GM23338 (cell line): Measurements from ENCODE around the gene ATP6V1F. TPM values are rescaled to one million over a fixed set of nuclear protein-coding genes. Genes with fewer than 3 reads are reported as not detected.

Experiments
- ATAC-seq: fragments of 200-7000 bp; cut with Tn5 transposase; 3 replicates; pipeline ENCODE4 v1.9.1; 2020
- DNase-seq: peaks from one replicate; pipeline ENCODE4 v3.0.0-alpha.2; 2015; ENCODE audit warnings: low spot score
- H2AFZ ChIP-seq: fragments of 200-600 bp; sonication (generic); 2 replicates; pipeline ENCODE4 v1.8.0; 2016; ENCODE audit warnings: antibody characterized with exemption, mild to moderate bottlenecking, moderate library complexity
- H3F3A ChIP-seq: fragments of 200-600 bp; sonication (generic); replicated peaks from 2 replicates; pipeline ENCODE4 v1.8.0; 2017; ENCODE audit warnings: antibody characterized with exemption, mixed run types, low read depth
- H3K27ac ChIP-seq: fragments of 200-600 bp; sonication (generic); 2 replicates; pipeline ENCODE4 v1.6.1; 2016; ENCODE audit warnings: low read depth
- H3K27me3 ChIP-seq: fragments of 200-600 bp; sonication (generic); 2 replicates; pipeline ENCODE4 v1.8.0; 2016; ENCODE audit warnings: mild to moderate bottlenecking, mixed run types, moderate library complexity; ENCODE audit not compliant: insufficient read depth
- H3K36me3 ChIP-seq: fragments of 200-600 bp; sonication (generic); 2 replicates; pipeline ENCODE4 v1.8.0; 2016; ENCODE audit warnings: mild to moderate bottlenecking; ENCODE audit not compliant: insufficient read depth
- H3K4me1 ChIP-seq: fragments of 200-600 bp; sonication (generic); 2 replicates; pipeline ENCODE4 v1.8.0; 2016; ENCODE audit warnings: mild to moderate bottlenecking, moderate library complexity; ENCODE audit not compliant: insufficient read depth
- H3K4me2 ChIP-seq: fragments of 200-600 bp; sonication (generic); 2 replicates; pipeline ENCODE4 v1.7.1; 2017; ENCODE audit warnings: mixed run types
- H3K4me3 ChIP-seq: fragments of 200-600 bp; sonication (generic); 2 replicates; pipeline ENCODE4 v1.6.1; 2016; ENCODE audit warnings: mixed run types
- H3K79me2 ChIP-seq: fragments of 200-600 bp; sonication (generic); replicated peaks from 2 replicates; pipeline ENCODE4 v1.8.0; 2017; ENCODE audit warnings: mild to moderate bottlenecking; ENCODE audit not compliant: insufficient read depth
- H3K9me2 ChIP-seq: fragments of 200-600 bp; sonication (generic); 2 replicates; pipeline ENCODE4 v1.8.0; 2017; ENCODE audit not compliant: insufficient read depth
- H4K20me1 ChIP-seq: fragments of 200-600 bp; sonication (generic); replicated peaks from 2 replicates; pipeline ENCODE4 v1.8.0; 2017; ENCODE audit warnings: mild to moderate bottlenecking; ENCODE audit not compliant: insufficient read depth
- H3K27ac Mint-ChIP-seq: 2 replicates; pipeline ENCODE4 v1.8.0; 2020; ENCODE audit warnings: inconsistent platforms, mild to moderate bottlenecking, moderate library complexity, mixed read lengths
- H3K27me3 Mint-ChIP-seq: 3 replicates; pipeline ENCODE4 v1.8.0; 2022; ENCODE audit warnings: low read depth, mild to moderate bottlenecking, moderate library complexity, mixed read lengths, inconsistent platforms; ENCODE audit not compliant: insufficient read depth, poor library complexity
- H3K36me3 Mint-ChIP-seq: 3 replicates; pipeline ENCODE4 v1.8.0; 2021; ENCODE audit warnings: low read depth, mild to moderate bottlenecking, inconsistent platforms, moderate library complexity, mixed read lengths
- H3K4me1 Mint-ChIP-seq: 3 replicates; pipeline ENCODE4 v1.8.0; 2020; ENCODE audit warnings: mild to moderate bottlenecking, inconsistent platforms, mixed read lengths
- H3K4me3 Mint-ChIP-seq: 3 replicates; pipeline ENCODE4 v1.8.0; 2021; ENCODE audit warnings: moderate library complexity, mild to moderate bottlenecking, inconsistent platforms, mixed read lengths
- H3K9me3 Mint-ChIP-seq: 3 replicates; pipeline ENCODE4 v1.8.0; 2020; ENCODE audit warnings: moderate library complexity, mild to moderate bottlenecking, inconsistent platforms, mixed read lengths
- CREB1 ChIP-seq: fragments of 250-450 bp; sonication (Bioruptor Pico); IDR thresholded peaks from 2 replicates; pipeline ENCODE4 v1.5.0; 2020; ENCODE audit warnings: low read depth, mild to moderate bottlenecking, moderate library complexity
- EZH2 ChIP-seq: fragments of 200-600 bp; sonication (generic); IDR thresholded peaks from one replicate; pipeline ENCODE4 v1.8.0; 2017; ENCODE audit warnings: antibody characterized with exemption, mild to moderate bottlenecking, low read depth; ENCODE audit not compliant: unreplicated experiment
- EZH2phosphoT487 ChIP-seq: fragments of 200-600 bp; sonication (generic); IDR thresholded peaks from one replicate; pipeline ENCODE4 v1.8.1; 2018; ENCODE audit warnings: antibody characterized with exemption; ENCODE audit not compliant: unreplicated experiment
- JUNB ChIP-seq: IDR thresholded peaks from one replicate; pipeline ENCODE4 v1.6.1; 2016; ENCODE audit warnings: antibody characterized with exemption; ENCODE audit not compliant: unreplicated experiment
- POLR2AphosphoS5 ChIP-seq: IDR thresholded peaks from 2 replicates; pipeline ENCODE4 v1.6.1; 2016; ENCODE audit warnings: antibody characterized with exemption, low read depth
- STAT1 ChIP-seq: IDR thresholded peaks from one replicate; pipeline ENCODE4 v1.6.1; 2016; ENCODE audit warnings: antibody characterized with exemption; ENCODE audit not compliant: unreplicated experiment
- ZNF114 ChIP-seq: fragments of 250-450 bp; sonication (Bioruptor Pico); IDR thresholded peaks from 2 replicates; pipeline ENCODE4 v1.5.0; 2020; ENCODE audit warnings: mild to moderate bottlenecking, moderate library complexity
- polyA plus RNA-seq: library from polyadenylated mRNA; unstranded; fragments of >200 nt; fragmentation: Nextera tagmentation; extraction: Ambion mirVana; gene quantifications from 2 replicates; pipeline ENCODE4 v1.2.1, GENCODE V29; 2016
- total RNA-seq: library from RNA; depleted of rRNA; stranded (reverse); fragments of >200 nt; shearing (Covaris generic); gene quantifications from 2 replicates; pipeline ENCODE4 v1.2.3, GENCODE V29; 2014
- TF ChIP-seq, protein P1 (sequence below): IDR thresholded peaks from one replicate; pipeline ENCODE4 v1.6.1; 2018; ENCODE audit warnings: antibody characterized with exemption; ENCODE audit not compliant: unreplicated experiment
- TF ChIP-seq, protein P2 (sequence below): fragments of 250-450 bp; sonication (Bioruptor Pico); IDR thresholded peaks from 2 replicates; pipeline ENCODE4 v1.5.0; 2020; ENCODE audit warnings: mild to moderate bottlenecking, moderate library complexity

Gene ATP6V1F
- total and polyA plus RNA-seq, 2 experiments from 2014 or later = 66.5 to 271 TPM

DNA sequence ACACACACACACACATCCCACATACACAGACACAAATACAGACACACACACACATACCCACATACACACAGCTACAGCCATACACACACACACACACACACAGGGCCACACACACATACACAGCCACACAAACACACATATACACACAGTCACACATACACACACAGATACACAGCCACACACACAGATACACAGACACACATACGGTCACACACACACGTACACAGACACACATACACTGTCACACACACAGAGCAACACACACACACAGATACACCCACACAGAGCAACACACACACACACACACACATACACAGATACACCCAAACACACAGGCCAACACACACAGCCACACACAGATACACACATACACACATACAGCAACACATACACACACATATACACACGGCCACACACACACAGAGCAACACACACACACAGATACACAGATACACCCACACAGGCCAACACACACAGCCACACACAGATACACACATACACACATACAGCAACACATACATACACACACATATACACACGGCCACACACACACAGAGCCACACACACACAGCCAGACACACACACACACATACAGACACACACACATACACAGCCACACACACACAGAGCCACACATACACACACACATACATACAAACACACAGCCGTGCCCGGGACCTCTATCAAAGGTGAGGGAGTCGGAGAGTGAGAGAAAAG, 25.5 kb downstream of the ATP6V1F start (continued):
- TF ChIP-seq, protein P1, sequence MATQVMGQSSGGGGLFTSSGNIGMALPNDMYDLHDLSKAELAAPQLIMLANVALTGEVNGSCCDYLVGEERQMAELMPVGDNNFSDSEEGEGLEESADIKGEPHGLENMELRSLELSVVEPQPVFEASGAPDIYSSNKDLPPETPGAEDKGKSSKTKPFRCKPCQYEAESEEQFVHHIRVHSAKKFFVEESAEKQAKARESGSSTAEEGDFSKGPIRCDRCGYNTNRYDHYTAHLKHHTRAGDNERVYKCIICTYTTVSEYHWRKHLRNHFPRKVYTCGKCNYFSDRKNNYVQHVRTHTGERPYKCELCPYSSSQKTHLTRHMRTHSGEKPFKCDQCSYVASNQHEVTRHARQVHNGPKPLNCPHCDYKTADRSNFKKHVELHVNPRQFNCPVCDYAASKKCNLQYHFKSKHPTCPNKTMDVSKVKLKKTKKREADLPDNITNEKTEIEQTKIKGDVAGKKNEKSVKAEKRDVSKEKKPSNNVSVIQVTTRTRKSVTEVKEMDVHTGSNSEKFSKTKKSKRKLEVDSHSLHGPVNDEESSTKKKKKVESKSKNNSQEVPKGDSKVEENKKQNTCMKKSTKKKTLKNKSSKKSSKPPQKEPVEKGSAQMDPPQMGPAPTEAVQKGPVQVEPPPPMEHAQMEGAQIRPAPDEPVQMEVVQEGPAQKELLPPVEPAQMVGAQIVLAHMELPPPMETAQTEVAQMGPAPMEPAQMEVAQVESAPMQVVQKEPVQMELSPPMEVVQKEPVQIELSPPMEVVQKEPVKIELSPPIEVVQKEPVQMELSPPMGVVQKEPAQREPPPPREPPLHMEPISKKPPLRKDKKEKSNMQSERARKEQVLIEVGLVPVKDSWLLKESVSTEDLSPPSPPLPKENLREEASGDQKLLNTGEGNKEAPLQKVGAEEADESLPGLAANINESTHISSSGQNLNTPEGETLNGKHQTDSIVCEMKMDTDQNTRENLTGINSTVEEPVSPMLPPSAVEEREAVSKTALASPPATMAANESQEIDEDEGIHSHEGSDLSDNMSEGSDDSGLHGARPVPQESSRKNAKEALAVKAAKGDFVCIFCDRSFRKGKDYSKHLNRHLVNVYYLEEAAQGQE = no peak
- TF ChIP-seq CREB1 (CRISPR knock-in tag) (no peak), ZNF114 (CRISPR knock-in tag) (no peak), JUNB (no peak), EZH2phosphoT487 (no peak), EZH2 (no peak), STAT1 (no peak), POLR2AphosphoS5 (no peak)

DNA sequence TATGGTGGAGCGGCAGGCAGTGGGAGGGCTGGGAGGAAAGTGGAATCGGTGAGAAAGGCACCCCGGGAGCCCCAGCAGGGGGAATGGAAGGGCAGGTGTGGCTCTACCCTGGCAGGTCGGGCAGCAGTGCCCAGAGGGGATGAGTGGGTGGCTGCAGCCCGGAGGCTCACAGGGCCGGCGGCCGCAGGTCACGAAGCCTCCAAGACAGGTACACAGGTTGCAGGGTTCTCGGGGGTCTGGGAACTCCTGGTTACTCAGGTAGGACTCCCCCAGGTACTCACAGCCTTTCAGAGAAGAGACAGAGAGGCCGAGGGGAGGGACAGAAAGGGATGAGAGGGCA, 26.1 kb downstream of the ATP6V1F start:
- DNase-seq = peak; percentile 60
- Histone ChIP-seq H3K4me1 (peaks cover 12% of the 10 kb centered on the region; the same call in 1 of the 2 replicates), H3K27ac (no peak overlapping the region), H3K79me2 (no peaks in the 10 kb centered on the region), H3F3A (0 out of 2 replicates have a peak, but pooled peaks cover 7% of the 10 kb centered on the region), H3K4me2 (peak overlapping the region; percentile 32; the same call in 1 of the 2 replicates), H3K27me3 (peaks cover 10% of the 10 kb centered on the region; the same call in 1 of the 2 replicates), H3K4me3 (no peak overlapping the region), H3K9me2 (no peaks in the 10 kb centered on the region), H2AFZ (no peak overlapping the region), H3K36me3 (no peaks in the 10 kb centered on the region), H4K20me1 (no peaks in the 10 kb centered on the region)
- Mint-ChIP-seq H3K27me3 (peaks cover 20% of the 10 kb centered on the region), H3K4me1 (no peaks in the 10 kb centered on the region; the same call in 2 of the 3 replicates), H3K36me3 (no peaks in the 10 kb centered on the region), H3K27ac (no peak overlapping the region), H3K4me3 (no peak overlapping the region), H3K9me3 (no peaks in the 10 kb centered on the region)
- no peak for TF ChIP-seq EZH2
- TF ChIP-seq POLR2AphosphoS5 = no peak
- TF ChIP-seq, protein P2, sequence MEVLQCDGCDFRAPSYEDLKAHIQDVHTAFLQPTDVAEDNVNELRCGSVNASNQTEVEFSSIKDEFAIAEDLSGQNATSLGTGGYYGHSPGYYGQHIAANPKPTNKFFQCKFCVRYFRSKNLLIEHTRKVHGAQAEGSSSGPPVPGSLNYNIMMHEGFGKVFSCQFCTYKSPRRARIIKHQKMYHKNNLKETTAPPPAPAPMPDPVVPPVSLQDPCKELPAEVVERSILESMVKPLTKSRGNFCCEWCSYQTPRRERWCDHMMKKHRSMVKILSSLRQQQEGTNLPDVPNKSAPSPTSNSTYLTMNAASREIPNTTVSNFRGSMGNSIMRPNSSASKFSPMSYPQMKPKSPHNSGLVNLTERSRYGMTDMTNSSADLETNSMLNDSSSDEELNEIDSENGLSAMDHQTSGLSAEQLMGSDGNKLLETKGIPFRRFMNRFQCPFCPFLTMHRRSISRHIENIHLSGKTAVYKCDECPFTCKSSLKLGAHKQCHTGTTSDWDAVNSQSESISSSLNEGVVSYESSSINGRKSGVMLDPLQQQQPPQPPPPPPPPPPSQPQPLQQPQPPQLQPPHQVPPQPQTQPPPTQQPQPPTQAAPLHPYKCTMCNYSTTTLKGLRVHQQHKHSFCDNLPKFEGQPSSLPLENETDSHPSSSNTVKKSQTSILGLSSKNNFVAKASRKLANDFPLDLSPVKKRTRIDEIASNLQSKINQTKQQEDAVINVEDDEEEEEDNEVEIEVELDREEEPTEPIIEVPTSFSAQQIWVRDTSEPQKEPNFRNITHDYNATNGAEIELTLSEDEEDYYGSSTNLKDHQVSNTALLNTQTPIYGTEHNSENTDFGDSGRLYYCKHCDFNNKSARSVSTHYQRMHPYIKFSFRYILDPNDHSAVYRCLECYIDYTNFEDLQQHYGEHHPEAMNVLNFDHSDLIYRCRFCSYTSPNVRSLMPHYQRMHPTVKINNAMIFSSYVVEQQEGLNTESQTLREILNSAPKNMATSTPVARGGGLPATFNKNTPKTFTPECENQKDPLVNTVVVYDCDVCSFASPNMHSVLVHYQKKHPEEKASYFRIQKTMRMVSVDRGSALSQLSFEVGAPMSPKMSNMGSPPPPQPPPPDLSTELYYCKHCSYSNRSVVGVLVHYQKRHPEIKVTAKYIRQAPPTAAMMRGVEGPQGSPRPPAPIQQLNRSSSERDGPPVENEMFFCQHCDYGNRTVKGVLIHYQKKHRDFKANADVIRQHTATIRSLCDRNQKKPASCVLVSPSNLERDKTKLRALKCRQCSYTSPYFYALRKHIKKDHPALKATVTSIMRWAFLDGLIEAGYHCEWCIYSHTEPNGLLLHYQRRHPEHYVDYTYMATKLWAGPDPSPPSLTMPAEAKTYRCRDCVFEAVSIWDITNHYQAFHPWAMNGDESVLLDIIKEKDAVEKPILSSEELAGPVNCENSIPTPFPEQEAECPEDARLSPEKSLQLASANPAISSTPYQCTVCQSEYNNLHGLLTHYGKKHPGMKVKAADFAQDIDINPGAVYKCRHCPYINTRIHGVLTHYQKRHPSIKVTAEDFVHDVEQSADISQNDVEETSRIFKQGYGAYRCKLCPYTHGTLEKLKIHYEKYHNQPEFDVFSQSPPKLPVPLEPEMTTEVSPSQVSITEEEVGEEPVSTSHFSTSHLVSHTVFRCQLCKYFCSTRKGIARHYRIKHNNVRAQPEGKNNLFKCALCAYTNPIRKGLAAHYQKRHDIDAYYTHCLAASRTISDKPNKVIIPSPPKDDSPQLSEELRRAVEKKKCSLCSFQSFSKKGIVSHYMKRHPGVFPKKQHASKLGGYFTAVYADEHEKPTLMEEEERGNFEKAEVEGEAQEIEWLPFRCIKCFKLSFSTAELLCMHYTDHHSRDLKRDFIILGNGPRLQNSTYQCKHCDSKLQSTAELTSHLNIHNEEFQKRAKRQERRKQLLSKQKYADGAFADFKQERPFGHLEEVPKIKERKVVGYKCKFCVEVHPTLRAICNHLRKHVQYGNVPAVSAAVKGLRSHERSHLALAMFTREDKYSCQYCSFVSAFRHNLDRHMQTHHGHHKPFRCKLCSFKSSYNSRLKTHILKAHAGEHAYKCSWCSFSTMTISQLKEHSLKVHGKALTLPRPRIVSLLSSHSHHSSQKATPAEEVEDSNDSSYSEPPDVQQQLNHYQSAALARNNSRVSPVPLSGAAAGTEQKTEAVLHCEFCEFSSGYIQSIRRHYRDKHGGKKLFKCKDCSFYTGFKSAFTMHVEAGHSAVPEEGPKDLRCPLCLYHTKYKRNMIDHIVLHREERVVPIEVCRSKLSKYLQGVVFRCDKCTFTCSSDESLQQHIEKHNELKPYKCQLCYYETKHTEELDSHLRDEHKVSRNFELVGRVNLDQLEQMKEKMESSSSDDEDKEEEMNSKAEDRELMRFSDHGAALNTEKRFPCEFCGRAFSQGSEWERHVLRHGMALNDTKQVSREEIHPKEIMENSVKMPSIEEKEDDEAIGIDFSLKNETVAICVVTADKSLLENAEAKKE (CRISPR knock-in tag) = no peak
- ATAC-seq = peak; percentile 16
